ENCODE data around the gene SULT6B1.
"Not testable (repeated sequence)": the region's sequence is repeated elsewhere in the genome, so short reads cannot be mapped to it uniquely, and the experiment has no call there.

The SULT6B1 gene

DNA sequence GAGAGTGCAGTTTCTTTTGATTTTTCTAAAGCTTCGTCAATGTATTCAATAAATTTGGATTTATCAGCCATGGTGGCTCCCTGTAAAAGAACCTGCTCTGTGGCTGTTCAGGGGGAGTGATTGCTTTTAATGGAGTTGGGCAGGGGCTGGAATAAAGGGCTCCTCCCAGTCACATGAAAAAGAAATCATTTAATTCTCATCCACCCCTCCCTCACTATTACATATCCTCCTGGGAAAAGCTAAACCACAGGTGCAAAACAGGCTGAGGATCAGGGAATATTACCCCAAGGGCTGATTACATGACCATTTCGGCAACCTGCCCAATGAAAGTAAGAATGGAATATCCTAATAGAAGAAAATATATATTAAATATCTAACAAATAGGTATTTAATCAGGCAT, at the start of gene SULT6B1:
Gene SULT6B1, minus strand, starts transcription at position 101 of the 400 bp plus-strand sequence. Its CDS starts 30 bp downstream, at position 71.
- no peak for DNase-seq (ENCODE audit: low read depth, low spot score)
- H3K27ac ChIP-seq = peak within 1 kb of the TSS; percentile 62

- H3K27ac ChIP-seq = peak overlapping the region; percentile 78
- DNase-seq (ENCODE audit: low read depth, low spot score) = no peak
Observed at GRCh38 chr2:37232131-37232933, 43.9 kb upstream of the SULT6B1 start.

DNA sequence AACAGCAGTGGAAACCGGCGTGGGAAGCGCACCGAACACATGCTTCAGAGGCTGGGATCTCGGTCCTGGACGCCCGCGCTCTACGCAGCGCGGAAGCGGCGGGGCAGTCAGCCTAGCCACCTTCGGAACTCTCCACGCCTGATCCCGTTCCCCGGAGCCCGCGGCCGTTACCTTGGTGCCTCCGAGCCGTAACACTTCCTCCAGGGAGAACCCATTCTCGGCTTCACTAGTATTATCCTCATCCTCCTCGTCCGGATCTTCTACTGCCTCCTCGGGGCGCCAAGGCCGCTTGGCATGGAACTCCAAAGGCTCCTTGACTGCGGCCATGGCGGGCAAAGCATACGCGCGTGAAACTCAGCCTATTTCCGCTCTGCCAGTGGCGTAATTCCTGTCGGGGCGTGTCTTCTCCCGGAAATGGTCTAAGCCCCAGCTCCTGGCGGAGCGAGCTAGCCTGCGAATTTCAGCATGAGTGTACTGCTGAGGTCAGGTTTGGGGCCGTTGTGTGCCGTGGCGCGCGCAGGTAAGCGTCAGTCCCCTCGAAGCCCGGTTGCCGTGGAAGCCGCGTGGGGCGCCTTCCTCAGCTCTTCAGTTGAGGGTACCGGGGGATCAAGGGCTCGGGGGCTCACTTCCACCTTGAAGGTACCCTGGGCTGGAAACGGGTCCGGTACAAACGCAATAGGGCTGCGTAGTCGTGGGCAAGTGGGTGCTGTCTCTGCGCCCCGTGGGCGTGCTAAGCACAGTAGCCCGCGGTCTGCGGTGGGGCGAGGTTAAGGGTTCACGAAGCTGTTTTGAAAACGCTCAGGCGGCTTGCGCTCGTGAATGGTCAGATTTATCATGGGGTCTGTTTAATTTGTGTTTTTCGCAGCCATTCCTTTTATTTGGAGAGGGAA, 43.0 kb upstream of the SULT6B1 start, which contains the start of the genes CEBPZ and NDUFAF7:
Gene CEBPZ, minus strand, starts transcription at position 356 of the 890 bp plus-strand sequence. Its CDS starts 29 bp downstream, at position 327.
Gene NDUFAF7, plus strand, starts transcription at position 418 of the 890 bp plus-strand sequence. Its CDS starts 48 bp downstream, at position 466.
- peak within 1 kb of the TSS; percentile 78 for H3K27ac ChIP-seq
- DNase-seq (ENCODE audit: low read depth, low spot score) = peak; percentile 78

GRCh38 chr2:37230581-37230980, 42.1 kb upstream of the SULT6B1 start:
- H3K27ac ChIP-seq = peak overlapping the region; percentile 78
- DNase-seq (ENCODE audit: low read depth, low spot score) = no peak

- DNase-seq (ENCODE audit: low read depth, low spot score) = no peak
- H3K27ac ChIP-seq = no peak overlapping the region
Observed at GRCh38 chr2:37228788-37229187, 40.3 kb upstream of the SULT6B1 start.

- no peak overlapping the region for H3K27ac ChIP-seq
- DNase-seq (ENCODE audit: low read depth, low spot score) = no peak
Observed at GRCh38 chr2:37226863-37227262, 38.4 kb upstream of the SULT6B1 start.

DNA sequence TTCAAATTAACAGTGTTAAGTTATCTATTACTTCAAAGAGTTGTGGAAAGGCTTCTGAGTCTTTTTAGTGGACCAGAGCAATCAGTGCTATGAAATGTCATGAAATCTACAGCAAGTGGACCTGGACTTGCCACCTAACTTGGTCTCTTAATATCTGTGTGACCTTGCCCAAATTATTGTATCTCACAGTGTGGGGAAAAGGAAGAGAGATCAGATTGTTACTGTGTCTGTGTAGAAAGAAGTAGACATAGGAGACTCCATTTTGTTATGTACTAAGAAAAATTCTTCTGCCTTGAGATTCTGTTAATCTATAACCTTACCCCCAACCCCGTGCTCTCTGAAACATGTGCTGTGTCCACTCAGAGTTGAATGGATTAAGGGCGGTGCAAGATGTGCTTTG, 36.7 kb upstream of the SULT6B1 start:
- DNase-seq (ENCODE audit: low read depth, low spot score); H3K27ac ChIP-seq: not testable (repeated sequence)

GRCh38 chr2:37224063-37224462, 35.6 kb upstream of the SULT6B1 start:
- DNase-seq (ENCODE audit: low read depth, low spot score) = no peak
- no peak overlapping the region for H3K27ac ChIP-seq

GRCh38 chr2:37223131-37223530, 34.7 kb upstream of the SULT6B1 start:
- no peak overlapping the region for H3K27ac ChIP-seq
- no peak for DNase-seq (ENCODE audit: low read depth, low spot score)

DNA sequence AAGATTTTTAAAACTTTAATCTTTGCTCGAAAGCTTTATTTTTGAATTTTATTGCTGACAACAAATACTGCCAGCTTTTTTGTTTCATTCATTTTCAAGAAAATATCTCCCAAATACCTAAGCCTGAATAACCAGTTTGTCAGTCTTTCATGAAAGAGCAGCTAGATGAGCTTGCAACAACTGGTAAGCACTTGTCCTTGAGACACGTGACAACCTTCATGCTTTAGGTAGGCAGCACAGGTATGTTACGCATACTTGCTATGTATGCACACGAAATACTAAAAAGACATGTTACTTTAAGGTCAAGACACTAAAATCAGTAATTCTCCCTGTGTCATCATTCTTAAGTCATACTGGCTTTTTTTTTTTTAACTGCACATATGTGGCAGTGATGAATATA, 30.6 kb upstream of the SULT6B1 start:
- DNase-seq (ENCODE audit: low read depth, low spot score) = peak; percentile 86
- H3K27ac ChIP-seq = peak overlapping the region; percentile 76

- DNase-seq (ENCODE audit: low read depth, low spot score) = no peak
- no peak overlapping the region for H3K27ac ChIP-seq
Observed at GRCh38 chr2:37215250-37215649, 26.8 kb upstream of the SULT6B1 start.

DNA sequence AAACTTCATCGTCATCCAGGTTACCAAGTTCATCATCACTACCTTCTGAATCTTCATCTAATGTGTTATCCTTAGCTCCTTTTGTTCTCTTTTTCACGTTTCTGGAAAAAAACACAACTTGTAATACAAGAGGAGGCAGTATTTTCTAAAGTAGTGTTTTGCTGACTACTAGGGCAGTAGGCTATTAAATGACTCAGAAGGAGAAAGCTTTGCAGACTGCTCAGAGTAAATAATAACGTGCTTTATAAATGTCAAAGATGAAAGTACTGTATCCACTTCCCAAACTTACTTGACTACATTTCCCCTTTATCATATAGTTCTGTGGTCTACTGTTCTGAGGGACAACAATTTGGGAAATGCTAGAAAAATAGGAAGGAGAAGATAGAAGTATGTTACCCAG, 23.5 kb upstream of the SULT6B1 start:
- DNase-seq (ENCODE audit: low read depth, low spot score) = no peak
- H3K27ac ChIP-seq = no peak overlapping the region

GRCh38 chr2:37211212-37211611, 22.7 kb upstream of the SULT6B1 start:
- DNase-seq (ENCODE audit: low read depth, low spot score) = no peak
- H3K27ac ChIP-seq = no peak overlapping the region

- not testable (repeated sequence) for H3K27ac ChIP-seq; DNase-seq (ENCODE audit: low read depth, low spot score)
Observed at GRCh38 chr2:37206760-37207159, 18.3 kb upstream of the SULT6B1 start.

DNA sequence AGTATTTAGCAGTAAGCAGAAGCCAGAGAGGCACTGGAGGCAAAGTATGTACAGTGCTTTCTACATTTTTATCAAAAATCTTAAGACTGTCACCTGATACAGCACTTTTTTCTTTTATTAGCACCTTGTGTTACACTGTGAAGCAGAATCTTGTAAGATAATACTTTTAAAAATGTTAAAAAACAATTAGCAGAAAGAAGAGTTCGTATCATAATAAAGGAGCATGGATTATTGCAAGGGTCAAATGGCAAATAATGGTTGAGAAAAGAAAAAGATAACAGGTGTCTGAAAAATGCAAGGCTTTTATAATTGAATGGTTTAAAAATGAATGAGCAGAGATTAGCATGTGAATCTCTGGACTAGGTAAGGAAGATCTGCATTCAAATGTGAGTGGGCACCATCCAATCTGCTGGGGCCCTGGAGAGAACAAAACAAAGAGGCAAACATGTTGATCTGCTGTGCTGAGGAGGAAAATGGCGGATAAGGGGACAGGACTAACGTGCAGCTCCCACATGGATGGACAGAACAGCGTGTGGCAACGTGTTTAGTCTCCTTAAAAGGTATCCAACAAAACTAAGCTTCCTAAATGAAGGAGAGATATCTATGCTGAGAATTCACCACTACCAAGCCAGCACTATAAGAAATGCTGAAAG, 17.3 kb upstream of the SULT6B1 start:
- no peak overlapping the region for H3K27ac ChIP-seq
- DNase-seq (ENCODE audit: low read depth, low spot score) = no peak

- DNase-seq (ENCODE audit: low read depth, low spot score) = not testable (repeated sequence)
Observed at GRCh38 chr2:37205071-37205661, 16.7 kb upstream of the SULT6B1 start.

DNA sequence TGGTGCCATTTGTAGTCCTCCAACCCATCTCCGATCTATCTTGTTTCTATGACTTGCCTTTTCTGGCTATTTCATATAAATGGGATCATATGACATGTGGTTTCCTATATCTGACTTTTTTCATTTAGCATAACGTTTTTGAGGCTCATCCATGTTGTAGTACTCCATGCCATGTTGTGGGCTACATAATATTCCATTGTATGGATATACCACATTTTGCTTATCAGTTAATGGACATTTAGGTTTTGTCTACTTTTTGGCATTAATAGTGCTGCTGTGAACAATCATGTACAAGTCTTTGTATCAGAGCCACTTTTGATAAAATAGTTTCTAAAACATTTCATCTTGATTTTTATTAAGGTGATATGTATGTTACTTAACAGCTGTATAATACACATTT, 15.2 kb upstream of the SULT6B1 start:
- no peak overlapping the region for H3K27ac ChIP-seq
- DNase-seq (ENCODE audit: low read depth, low spot score) = no peak

More at GRCh38 chr2:37205071-37205661, 16.7 kb upstream of the SULT6B1 start:
- H3K27ac ChIP-seq = not testable (repeated sequence)

DNA sequence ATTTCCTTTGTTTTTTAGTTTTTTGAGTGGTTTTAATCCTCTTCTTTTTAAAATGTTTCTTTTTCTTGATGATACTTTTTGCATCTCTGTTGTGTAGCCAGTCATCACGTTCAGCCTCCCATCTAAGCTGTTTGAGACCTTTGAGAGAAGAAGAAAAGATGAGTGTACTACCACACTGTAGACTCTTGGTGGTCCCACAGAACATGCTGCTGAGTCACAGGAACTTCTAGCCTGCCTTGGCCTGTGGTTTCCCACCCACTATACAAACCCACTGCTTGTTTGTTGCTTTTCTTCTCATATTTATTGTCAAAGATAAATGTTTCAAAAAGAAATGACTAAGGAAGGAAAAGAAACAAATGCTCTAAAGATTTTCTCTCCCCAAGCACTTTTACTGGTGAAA, 13.3 kb upstream of the SULT6B1 start:
- DNase-seq (ENCODE audit: low read depth, low spot score) = no peak
- H3K27ac ChIP-seq = no peak overlapping the region

GRCh38 chr2:37201208-37201607, 12.7 kb upstream of the SULT6B1 start:
- H3K27ac ChIP-seq = no peak overlapping the region

GRCh38 chr2:37198681-37199065, 10.2 kb upstream of the SULT6B1 start:
- DNase-seq (ENCODE audit: low read depth, low spot score) = no peak
- no peak overlapping the region for H3K27ac ChIP-seq

More at GRCh38 chr2:37201208-37201607, 12.7 kb upstream of the SULT6B1 start:
- DNase-seq (ENCODE audit: low read depth, low spot score) = no peak

Measured in epithelial cell of prostate (primary cell).